GM13976 (cell line): Measurements from ENCODE around the gene SBSN.

Source experiments
- DNase-seq: peaks from one replicate; pipeline ENCODE4 v3.0.0; 2012; ENCODE audit warnings: low spot score
- in situ Hi-C: fragments of 300-500 bp; cut with MboI; formaldehyde crosslinking; loops from one replicate; pipeline ENCODE4 v1.12.0; 2022; ENCODE audit warnings: low sequenced_read_pairs, mixed read lengths, inconsistent platforms; ENCODE audit not compliant: unreplicated experiment
- TF ChIP-seq, protein P1 (sequence below): IDR thresholded peaks from 2 replicates; pipeline ENCODE4 v1.5.1; 2012; ENCODE audit warnings: borderline replicate concordance, mild to moderate bottlenecking; ENCODE audit not compliant: insufficient read depth; ENCODE audit errors: extremely low read depth, missing control alignments, control extremely low read depth

Gene SBSN

DNA sequence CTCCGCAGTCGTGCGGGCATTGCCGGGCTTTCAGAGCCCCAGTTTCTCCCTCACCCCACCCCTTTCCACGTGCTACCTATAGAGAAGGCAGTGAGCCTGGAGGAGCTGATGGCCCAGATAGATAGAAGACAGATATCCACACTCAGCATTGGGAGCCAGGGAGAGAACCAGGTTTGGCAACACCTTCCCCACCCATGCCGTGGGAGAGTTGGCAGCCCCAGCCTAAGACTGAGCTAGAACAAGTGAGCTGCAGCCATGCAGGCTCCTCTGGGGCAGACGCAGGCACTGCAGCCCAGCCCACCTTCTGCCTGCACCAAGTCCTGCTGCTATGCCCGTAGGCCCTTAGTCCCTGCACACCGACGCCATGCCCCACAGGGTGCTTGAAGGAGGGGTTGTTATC is 27.5 kb downstream of the SBSN start:
- in situ Hi-C loops = no loop called here
- DNase-seq = no peak
- TF ChIP-seq, protein P1, sequence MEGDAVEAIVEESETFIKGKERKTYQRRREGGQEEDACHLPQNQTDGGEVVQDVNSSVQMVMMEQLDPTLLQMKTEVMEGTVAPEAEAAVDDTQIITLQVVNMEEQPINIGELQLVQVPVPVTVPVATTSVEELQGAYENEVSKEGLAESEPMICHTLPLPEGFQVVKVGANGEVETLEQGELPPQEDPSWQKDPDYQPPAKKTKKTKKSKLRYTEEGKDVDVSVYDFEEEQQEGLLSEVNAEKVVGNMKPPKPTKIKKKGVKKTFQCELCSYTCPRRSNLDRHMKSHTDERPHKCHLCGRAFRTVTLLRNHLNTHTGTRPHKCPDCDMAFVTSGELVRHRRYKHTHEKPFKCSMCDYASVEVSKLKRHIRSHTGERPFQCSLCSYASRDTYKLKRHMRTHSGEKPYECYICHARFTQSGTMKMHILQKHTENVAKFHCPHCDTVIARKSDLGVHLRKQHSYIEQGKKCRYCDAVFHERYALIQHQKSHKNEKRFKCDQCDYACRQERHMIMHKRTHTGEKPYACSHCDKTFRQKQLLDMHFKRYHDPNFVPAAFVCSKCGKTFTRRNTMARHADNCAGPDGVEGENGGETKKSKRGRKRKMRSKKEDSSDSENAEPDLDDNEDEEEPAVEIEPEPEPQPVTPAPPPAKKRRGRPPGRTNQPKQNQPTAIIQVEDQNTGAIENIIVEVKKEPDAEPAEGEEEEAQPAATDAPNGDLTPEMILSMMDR = no peak

DNA sequence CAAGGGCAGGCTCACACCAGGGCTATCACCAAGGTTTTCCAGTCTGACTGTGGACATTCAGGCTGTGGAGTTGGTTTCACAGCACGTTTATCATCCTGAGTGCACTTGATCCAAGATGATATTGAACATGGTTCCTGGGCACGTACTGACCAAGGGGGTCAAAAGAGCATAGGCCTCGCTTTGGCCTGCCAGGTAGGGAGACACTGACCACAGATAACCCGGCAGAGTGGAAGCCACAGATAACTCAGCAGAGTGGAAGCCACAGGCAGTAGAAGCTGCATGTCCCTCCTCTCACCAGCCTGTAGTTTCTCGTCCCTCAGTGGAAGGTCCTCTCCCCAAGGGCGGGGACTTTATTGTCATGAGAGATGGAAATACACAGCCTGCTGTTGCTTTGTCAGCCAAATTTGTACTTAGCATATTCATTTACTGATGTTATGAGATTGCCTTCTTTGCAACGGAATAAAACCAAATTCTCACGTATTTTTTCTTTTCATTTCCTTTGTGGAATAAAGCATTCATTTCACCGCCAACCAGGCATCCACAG is 29.1 kb downstream of the SBSN start:
- DNase-seq = no peak
- TF ChIP-seq, protein P1 = no peak
- in situ Hi-C loops = loop anchor here (10.0 kb wide), 1 partner anchor 144 kb away; the partner anchor contains the start of gene FFAR3

DNA sequence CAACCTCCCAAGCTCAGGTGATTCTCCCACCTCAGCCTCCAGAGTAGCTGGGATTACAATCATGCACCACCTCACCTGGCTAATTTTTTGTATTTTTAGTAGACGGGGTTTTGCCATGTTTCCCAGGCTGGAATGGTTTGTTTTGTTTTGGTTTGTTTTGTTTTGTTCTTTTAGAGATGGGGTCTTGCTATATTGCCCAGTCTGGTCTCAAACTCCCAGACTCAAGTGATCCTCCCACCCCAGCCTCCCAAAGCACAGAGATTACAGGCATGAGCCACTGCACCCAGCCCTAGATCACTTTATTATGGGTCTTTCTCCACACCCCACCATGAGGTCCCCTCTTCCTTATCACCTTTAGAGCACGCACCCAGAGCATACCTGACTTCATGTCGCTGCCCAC is 29.9 kb downstream of the SBSN start:
- in situ Hi-C loops = loop anchor here (10.0 kb wide), 1 partner anchor 143 kb away; the partner anchor contains the start of gene FFAR3
- DNase-seq = no peak
- TF ChIP-seq, protein P1 = no peak

DNA sequence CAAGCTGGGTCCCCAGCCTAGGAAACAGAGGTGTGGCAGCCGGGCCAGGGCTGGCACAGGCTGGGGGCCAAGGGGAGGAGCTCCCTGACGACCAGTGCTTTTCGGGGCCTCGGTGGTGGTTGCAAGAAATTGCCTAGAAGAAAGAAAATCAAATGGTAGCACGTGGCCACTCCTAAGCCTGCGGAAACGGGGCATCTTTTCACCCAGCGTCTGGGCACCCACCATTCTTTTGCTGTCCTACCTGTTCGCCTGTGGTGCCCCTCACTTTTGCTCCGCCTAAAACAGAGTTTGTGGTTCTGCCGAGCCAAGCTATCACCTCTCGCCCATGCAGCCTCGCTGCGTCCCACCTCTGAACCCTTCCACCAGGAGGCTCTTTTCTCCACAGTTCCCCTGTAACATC is 30.7 kb downstream of the SBSN start:
- DNase-seq = no peak
- TF ChIP-seq, protein P1 = no peak
- in situ Hi-C loops = loop anchor here (10.0 kb wide), 1 partner anchor 143 kb away; the partner anchor contains the start of gene FFAR3

DNA sequence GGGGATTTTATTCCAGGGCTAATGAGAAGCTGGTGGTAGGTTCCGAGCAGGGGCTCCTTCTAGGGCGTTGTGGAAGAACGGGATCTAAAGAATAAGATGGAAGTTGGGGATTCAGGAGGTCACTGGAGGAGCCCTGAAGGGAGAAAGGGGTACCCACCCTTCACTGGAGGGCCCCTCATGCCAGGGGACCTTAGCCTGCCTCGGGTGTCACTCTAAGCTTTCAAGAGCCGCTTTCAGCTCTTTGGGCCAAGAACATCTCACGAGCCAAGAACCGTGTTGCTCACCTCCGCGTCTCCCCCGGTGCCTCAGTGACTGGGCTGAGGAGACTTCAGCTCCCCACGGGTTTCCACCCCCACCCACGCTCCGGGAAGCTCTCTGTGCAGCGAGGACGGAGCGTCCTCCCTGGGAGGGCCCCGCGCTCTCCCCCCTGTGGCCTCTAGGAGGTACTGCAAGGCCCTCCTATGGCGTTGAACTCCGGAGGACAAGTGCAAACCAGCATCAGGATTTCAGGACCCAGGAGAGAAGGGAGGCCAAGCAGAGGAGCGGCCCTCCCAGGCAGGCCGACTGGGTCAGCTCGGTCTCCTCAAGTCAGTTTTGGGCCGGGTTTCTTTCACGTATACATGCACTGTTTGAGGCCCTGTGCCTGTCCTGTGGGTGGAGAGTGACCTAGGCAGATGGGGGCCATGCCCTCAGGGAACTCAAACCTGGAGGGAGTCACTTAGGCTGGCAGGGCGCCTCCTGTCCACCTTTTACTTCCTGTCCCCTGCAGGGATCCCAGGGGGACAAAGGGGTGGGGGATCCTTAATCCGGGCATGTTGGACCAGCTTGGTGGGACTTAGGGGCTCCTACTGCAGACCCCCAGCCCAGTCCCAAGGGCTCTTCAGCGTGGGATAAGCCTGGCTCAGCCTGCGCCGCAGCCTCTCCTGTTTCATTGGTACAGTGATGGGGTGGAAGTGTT is 32.7 kb downstream of the SBSN start:
- DNase-seq = peak; percentile 92
- in situ Hi-C loops = loop anchor here (10.0 kb wide), 1 partner anchor 141 kb away; the partner anchor contains the start of gene FFAR3
- TF ChIP-seq, protein P1 = peak; percentile 96

DNA sequence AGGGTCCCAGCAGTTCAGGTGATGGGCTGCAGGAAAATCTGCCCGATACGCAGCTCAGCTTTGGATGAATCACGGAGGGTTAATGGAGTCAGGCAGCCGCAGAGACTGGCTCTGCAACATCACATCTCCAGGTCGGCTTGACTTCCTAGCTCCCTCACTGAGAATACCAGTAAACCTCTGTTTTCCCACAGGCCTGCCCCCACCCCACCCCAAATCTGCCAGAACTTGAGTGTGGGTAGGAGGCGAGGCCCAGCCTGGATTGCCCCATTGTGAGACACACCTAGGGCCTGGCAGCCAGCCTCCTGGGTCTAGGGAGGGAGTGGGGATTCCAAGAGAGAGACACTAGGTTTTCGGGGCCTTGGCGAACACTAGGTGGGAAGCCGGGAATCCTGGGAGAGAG is 34.1 kb downstream of the SBSN start:
- DNase-seq = no peak
- TF ChIP-seq, protein P1 = no peak
- in situ Hi-C loops = loop anchor here (10.0 kb wide), 1 partner anchor 139 kb away; the partner anchor contains the start of gene FFAR3
